ENCODE measurements around the gene MGAT1.

DNA sequence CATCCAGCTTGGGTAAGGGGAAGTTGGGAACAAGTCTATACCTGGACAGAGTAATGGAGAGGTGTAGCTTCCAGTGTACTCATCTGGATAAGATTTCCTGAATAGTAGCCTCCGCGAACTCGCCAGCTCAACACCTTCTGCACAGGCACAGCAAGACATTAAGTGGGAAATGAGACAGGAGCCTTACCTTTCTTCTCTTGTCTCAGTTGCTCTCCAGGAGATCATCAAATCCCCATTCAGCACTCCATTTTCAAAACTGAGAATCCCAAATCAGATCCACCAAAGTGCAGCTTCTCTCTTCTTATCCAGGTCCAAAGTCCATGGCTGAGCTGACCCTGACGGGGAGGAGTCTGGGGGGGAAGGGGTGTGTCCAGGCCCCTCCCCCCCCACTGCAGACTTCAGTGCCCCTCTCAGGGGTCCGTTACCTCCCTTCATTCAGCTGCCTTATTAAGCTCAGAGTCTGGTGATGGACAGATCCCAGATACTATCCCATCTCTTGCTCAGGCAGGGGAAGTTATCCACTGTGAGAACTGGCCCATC, 5.9 kb upstream of the MGAT1 start:
- TF ChIP-seq BRCA1 (IDR thresholded peaks at IDR 0.05; ENCODE audit: low read depth, low read length) (no peak), CEBPB (IDR thresholded peaks at IDR 0.05; ENCODE audit: low read depth, low read length) (no peak), CBX5 (IDR thresholded peaks at IDR 0.05; ENCODE audit: low read depth, low read length) (no peak), KDM5A (IDR thresholded peaks at IDR 0.05; ENCODE audit: low read length) (no peak), USF2 (IDR thresholded peaks at IDR 0.05; ENCODE audit: low read length) (no peak), MAX (IDR thresholded peaks at IDR 0.05) (no peak), SIN3A (conservative IDR thresholded peaks at IDR 0.05 in 1 of 2, IDR thresholded peaks at IDR 0.05 in 1 of 2; ENCODE audit: low read depth in 1 of 2, low read length in 2 of 2) (no peak), EZH2 (IDR thresholded peaks at IDR 0.05; ENCODE audit: low read depth, low read length, severe bottlenecking) (no peak), HDAC2 (IDR thresholded peaks at IDR 0.05; ENCODE audit: borderline replicate concordance in 1 of 2, low read depth in 2 of 2, low read length in 2 of 2) (no peak), POLR2A (IDR thresholded peaks at IDR 0.05; ENCODE audit: control extremely low read depth in 1 of 2, low read depth in 2 of 2, low read length in 2 of 2) (no peak)
- TF ChIP-seq, protein P1, sequence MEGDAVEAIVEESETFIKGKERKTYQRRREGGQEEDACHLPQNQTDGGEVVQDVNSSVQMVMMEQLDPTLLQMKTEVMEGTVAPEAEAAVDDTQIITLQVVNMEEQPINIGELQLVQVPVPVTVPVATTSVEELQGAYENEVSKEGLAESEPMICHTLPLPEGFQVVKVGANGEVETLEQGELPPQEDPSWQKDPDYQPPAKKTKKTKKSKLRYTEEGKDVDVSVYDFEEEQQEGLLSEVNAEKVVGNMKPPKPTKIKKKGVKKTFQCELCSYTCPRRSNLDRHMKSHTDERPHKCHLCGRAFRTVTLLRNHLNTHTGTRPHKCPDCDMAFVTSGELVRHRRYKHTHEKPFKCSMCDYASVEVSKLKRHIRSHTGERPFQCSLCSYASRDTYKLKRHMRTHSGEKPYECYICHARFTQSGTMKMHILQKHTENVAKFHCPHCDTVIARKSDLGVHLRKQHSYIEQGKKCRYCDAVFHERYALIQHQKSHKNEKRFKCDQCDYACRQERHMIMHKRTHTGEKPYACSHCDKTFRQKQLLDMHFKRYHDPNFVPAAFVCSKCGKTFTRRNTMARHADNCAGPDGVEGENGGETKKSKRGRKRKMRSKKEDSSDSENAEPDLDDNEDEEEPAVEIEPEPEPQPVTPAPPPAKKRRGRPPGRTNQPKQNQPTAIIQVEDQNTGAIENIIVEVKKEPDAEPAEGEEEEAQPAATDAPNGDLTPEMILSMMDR (IDR thresholded peaks at IDR 0.05; ENCODE audit: control extremely low read depth in 1 of 3, insufficient read depth in 1 of 3, low read depth in 1 of 3, low read length in 3 of 3), result no peak
